ENCODE results near the gene CYSLTR2.
"Not testable (repeated sequence)": the region's sequence is repeated elsewhere in the genome, so short reads cannot be mapped to it uniquely, and the experiment has no call there.

The CYSLTR2 gene

DNA sequence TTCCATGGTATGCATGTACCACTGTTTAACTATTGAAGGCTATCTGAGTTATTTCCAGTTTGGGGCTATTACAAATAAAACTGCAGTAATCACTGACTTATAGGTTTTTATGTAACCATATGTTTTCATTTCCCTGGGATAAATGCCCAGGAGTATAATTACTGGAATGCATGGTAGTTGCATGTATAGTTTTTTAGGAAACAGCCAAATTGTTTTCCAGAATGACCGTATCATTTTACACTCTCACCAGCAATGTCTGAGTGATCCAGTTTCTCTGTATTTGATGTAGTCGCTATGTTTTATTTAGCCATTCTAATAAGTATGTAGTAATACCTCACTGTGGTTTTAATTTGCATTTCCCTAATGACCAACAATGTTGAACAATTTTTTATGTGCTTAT lies 42.0 kb downstream of the CYSLTR2 start:
- no peak for DNase-seq (ENCODE audit: low spot score)

DNA sequence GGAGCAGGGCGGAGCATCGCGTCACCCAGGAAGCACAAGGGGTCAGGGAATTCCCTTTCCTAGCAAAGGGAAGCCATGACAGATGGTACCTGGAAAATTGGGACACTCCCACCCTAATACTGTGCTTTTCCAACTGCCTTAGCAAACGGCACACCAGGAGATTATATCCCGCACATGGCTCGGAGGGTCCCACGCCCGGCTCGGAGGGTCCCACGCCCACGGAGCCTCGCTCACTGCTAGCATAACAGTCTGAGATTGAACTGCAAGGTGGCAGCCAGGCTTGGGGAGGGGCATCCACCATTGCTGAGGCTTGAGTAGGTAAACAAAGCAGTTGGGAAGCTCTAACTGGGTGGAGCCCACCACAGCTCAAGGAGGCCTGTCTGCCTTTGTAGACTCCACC lies 42.9 kb downstream of the CYSLTR2 start:
- not testable (repeated sequence) for DNase-seq (ENCODE audit: low spot score)

DNA sequence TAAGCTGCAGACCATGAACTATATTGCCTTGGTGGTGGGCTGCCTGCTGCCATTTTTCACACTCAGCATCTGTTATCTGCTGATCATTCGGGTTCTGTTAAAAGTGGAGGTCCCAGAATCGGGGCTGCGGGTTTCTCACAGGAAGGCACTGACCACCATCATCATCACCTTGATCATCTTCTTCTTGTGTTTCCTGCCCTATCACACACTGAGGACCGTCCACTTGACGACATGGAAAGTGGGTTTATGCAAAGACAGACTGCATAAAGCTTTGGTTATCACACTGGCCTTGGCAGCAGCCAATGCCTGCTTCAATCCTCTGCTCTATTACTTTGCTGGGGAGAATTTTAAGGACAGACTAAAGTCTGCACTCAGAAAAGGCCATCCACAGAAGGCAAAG lies 53.7 kb downstream of the CYSLTR2 start:
- no peak for DNase-seq (ENCODE audit: low spot score)

DNA sequence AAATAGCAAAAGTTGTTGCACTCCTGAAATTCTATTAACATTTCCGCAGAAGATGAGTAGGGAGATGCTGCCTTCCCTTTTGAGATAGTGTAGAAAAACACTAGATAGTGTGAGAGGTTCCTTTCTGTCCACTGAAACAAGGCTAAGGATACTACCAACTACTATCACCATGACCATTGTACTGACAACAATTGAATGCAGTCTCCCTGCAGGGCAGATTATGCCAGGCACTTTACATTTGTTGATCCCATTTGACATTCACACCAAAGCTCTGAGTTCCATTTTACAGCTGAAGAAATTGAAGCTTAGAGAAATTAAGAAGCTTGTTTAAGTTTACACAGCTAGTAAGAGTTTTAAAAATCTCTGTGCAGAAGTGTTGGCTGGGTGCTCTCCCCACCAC lies 55.0 kb downstream of the CYSLTR2 start:
- no peak for DNase-seq (ENCODE audit: low spot score)

DNA sequence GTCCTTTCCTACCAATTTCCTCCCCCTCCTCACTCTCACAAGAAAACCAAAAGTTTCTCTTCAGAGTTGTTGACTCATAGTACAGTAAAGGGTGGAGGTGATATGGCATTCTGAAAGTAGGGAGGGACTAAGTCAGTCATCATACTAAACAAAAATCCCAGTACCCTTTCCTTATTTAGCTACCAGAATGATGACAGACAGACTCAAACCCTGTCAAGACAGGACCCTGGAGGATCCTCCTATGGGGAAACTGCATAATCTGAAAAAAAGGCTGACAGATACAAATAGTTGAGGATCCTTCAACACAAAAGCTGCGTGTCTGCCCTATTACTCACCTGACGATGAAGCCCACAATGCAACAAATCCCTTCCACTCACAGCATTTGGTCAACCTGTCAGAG lies 55.5 kb downstream of the CYSLTR2 start:
- DNase-seq (ENCODE audit: low spot score): no peak

DNA sequence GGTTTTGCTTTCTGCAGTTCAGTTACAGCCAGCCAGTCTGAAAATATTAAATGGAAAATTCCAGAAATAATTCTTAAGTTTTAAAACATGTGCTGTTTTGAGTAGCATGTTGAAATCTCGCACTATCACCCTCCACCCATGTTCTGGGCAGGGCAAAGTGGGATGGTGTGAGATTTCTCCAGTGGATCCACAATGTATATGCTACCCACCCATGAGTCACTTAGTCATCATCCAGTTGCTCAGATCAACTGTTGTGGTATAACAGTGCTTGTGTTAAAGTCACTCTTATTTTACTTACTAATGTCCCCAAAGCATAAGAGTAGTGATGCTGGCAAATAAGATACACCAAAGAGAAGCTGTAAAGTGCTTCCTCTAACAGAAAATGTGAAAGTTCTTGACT lies 56.4 kb downstream of the CYSLTR2 start:
- DNase-seq (ENCODE audit: low spot score): no peak

DNA sequence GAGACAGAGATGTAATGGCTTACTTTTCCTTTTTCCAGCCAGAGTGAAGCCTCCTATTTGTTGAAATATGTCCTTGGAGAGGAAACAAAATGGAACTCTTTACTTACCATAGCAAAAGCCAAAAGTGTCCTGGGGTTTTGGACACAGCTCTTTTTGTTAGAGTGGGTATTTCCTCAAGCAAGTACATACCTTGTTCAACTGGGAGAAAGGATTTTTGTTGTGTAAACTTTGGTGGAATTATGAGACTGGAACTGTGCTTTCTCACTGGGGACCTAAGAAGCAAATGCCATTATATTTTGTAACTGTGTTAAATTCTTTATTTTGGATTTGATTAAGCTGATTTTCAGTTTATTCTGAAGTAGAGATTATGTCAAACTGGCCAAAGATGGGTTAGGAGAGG lies 58.4 kb downstream of the CYSLTR2 start:
- no peak for DNase-seq (ENCODE audit: low spot score)

DNA sequence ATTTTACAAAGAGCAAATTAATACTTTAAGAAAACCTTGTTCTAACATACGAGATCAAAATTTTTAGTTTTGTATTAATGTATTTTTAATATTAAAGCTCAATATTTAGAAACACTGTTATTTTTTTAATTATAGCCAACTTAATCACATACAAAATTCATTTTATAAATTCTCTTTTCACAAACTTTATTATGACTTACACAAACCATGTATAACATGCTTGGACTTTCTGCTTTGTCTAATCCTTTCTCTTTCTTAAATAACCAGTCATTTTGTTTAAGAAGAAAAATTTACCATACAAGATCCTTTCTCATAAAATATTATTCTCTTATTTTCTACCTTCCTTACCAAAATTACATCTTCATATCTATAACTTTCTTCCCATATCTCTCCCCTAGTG lies 62.2 kb downstream of the CYSLTR2 start:
- DNase-seq (ENCODE audit: low spot score): no peak

DNA sequence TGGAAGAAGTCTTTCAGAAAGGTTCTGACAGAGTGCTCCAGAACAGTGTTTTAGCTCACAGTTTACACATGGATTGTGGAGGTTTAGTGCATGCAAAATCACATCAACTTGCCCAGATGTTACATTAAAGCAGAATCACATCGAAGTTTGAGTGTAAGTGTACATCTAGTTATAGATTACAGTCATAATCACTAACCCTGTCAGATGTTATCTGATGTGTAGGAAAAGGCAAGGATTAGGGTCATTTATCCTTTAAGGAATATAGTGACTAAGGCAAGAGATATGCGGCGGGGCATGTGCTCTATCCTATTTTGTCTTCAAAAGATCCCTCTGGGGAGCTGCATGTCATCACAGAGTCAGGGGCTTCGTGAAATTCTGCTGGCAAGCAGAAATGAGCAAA lies 66.9 kb downstream of the CYSLTR2 start:
- DNase-seq (ENCODE audit: low spot score): no peak

DNA sequence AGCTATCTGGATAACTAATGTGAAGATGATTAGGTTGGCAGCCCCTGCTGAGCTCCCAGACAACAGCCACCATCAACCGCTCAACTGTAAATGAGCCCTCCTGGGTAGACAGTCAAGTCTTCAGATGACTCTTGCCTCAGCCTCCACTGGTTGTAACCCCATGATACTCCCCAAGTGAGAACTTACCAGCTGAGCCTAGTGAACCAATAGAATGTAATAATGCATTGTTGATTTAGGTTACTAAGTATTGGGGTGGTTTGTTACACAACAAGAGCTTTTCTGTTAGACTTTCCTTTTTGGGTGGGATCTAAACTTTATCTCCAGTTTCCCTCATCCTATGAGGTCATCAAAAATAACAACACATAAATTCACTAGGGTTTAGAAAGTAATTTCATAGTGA lies 69.4 kb downstream of the CYSLTR2 start:
- no peak for DNase-seq (ENCODE audit: low spot score)

DNA sequence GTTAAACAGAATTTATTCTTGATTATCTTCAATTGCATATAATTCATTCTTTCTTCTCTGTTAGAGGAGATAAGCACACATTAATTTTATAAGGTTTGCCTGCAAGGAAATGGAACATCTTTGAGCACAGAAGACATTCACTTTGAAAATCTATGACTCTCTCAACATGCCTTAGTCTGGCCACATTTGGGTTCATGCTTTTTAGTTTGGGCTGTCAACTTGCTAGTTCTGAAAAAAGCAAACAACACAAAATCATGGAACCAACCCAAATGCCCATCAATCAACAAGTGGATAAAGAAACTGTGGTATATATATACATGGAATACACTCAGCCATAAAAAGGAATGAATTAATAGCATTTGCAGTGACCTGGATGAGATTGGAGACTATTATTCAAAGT lies 71.5 kb downstream of the CYSLTR2 start:
- DNase-seq (ENCODE audit: low spot score): no peak

DNA sequence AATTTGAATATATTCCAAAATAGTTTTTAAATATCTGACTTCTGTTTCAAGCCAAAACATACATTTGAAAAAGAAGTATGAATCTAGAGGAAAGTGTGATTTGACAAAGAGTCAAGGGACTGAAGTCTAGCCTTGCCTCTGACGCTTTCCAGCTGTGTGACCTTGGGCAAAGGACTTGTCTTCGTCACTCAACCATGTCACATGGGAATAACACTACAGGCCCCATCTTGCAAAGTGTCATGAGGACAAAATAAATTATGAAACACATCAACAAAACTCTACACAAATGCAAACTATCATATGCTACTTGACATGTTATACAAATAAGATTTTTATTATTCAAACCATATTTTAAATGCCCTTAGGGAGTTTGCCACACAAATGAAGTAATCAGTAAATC lies 73.0 kb downstream of the CYSLTR2 start:
- no peak for DNase-seq (ENCODE audit: low spot score)

DNA sequence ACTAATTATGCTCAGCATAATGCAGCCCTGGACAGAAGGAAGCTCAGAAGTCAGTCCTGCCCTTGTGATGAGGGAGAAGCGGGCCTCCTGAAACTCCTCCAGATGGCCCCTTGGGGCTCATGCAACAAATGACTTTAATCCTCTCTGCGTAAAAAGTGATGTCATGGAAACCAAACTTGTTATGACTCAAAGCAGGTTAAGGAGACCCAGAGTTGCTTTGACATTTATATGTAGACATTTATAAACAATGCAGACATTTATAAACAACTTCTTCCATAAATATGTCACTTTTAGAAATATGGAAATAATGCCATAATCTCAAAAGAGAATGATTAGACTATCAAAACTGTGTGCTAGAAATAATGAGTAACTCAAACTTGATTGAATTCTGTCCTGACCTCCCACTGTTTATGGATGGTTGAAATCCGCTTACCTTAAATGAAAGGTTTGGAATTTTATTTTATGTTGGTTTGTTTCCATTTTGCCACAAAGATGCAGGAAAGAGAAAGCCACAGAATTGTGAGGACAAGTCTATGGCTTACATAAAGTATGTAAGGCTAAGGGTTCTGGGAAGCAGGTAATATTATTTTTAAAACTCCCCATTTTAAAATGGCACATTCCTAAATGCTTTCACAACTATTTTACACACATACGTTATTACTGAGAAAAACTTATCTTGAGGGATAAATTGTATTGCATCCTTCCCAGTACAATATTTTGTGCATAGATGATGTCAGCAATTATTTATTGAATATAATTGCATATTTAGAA lies 73.7 kb downstream of the CYSLTR2 start:
- DNase-seq (ENCODE audit: low spot score): no peak

DNA sequence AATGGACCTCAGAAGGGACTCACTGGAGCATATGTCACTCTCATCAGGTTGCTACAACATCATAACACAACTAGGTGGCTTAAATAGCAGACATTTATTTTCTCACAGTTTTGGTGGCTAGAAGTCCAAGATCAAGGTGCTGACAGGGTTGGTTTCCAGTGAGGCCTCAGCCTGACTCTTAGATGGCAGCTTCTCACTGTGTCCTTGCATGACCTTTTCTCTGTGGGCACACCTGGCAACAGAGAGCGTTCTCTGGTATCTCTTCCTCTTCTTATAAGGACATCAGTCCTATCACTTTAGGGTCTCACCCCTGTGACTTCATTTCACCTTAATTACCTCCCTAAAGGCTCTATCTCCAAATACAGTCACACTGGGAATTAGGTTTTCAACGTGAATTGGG lies 74.5 kb downstream of the CYSLTR2 start:
- no peak for DNase-seq (ENCODE audit: low spot score)

DNA sequence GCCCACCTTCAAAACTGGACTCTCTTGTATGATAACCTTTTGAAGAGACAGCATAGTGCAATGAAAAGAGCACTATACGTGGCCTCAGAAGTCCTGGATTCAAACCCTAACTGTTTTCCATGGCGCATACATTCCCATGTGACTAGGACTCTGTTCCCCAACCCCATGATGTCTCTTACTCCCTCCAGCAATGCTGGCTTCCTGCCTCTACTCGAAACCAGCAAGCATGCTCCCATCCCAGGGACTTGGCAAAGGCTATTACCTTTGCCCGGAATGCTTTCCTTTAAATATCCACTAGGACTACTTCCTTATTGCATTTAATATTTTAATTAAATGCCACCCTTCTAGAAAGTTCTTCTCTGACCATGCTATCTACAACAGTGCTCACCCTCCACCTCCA lies 75.1 kb downstream of the CYSLTR2 start:
- DNase-seq (ENCODE audit: low spot score): no peak

DNA sequence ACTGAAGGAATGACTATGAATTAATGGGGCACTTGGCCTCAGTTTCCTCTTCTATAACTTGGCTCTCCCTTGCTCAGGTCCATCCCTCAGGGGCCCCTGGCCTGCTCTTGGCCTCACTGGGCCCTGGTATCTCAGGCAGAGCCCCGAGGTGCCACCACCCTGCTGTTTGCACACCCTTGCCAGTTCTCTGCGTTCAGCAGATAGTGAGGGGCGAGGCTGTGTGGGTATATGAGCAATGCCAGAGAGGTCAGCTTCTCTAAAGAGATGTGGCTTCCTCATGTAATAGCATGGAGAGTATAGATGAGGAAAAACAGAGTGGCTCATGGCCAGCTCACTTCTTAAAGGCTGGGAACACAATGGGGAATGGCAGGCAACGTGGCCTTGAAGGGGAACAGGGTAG lies 76.1 kb downstream of the CYSLTR2 start:
- DNase-seq (ENCODE audit: low spot score): no peak

DNA sequence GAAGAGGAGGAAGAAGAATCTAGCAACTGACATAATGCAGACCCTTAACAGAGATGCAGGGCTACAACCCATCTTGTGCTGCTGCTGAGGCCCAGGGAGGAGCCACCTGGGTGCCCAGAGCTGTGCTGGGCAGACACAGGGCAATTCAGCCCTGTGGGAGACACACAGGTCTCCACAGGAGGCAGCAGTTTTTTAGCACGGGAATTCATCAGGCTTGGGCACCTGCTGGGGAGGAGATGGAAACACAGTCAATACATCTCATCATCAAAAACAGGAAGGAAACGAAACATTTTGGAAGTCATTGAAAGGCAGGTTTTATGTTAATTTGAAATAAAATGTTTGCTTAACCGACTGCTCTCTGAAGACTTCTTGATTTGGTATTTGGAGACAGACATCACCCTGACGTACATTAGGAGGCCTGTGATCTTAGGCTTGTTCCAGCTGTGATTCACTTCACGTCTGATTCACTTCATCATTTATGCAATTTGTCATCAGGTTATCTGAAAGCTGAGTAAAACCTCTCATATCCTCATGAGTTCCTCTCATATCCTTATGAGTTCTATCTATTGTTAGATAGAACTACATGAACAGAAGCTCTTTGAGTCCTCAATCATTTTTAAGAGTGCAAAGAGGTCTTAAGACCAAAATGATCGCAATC lies 77.4 kb downstream of the CYSLTR2 start:
- no peak for DNase-seq (ENCODE audit: low spot score)

DNA sequence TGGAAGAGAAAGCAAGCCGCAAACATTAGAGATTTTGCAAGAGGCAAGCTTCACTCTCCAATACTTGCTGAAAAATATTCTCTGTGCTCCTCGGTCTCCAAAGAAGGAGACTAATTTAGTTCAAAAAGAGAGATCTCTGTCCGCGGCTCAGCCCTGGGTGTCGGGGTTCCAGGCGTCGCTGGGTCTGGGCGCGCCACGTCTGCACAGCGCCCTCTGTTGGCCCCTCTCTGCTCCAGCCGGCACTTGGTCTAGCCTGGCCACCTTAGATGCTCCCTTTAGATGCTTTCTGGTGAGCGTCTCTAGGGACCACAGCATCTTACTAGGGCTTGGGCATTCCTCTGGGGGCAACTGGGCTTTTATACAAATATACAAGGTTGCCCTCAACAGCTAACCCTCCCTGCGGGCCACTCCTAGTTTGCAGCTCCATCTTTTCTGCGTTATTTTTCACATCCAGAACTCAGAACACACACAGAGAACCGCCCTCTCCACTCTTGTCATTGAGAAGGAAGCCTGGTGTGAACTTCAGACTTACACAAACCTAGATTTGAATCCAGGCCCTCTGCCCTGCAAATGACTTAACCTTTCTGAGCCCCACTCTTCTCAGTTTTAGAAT lies 78.3 kb downstream of the CYSLTR2 start:
- DNase-seq (ENCODE audit: low spot score): peak; percentile 54

DNA sequence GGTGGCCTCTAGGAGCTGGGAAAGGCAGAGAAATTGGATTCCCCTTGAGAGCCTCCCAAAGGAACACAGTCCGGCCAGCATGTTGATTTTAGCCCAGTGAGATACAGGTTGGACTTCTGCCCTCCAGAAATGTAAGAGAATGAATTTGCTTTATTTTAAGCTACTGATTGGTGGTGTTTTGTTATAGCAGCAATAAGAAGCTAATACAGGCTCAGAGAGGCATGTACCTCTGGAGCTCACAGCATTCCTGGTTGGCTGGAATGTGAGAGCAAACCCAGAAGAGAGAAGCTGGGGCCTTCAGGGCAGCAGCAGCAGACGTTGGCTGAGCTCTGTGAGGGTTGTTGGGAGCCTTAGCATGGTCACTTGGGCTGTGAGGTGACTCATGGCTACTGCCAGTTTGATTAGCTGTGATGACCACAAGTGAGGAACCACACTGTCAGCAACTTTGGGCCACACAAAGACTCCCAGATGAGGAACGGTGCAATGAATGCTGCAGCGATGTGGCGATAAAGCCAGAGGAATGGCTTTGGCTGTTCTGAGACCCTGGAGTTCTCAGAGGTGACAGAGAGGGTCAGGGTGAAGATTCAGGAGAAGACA lies 80.1 kb downstream of the CYSLTR2 start:
- DNase-seq (ENCODE audit: low spot score): no peak

DNA sequence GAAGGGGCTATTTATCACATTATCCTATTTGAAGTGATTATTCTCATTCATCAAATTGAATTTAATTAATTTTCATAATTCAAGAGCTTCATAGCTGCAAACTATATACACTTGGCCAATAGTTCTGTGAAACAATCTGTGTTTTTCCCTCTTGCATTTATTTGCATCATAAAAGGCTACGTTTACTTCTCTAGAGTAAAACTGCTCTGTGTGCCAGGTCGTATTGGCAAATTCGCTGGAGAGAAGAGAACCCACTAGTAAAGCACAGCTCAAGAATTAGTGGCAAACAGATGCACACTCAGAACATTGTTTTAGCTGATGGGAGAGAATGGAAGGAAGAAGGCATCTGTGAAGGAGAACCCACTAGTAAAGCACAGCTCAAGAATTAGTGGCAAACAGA lies 81.8 kb downstream of the CYSLTR2 start:
- DNase-seq (ENCODE audit: low spot score): no peak

DNA sequence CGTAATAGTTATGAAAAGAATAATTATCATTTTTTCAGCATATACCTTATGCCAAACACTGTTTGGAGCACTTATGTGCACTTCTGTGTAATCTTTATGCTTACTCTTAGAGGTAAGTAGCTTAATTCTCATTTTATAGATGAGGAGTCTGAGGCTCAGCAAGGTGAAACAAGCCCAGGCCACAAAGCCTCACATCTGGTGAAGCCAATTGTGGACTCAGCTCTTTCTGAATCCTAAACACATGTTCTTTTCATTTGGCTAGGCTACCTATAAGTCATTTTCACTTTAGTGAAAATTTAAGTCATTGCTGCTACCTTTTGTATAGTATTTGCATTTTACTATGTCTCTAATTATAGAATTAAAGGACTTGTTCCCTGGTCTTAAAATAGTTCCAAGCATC lies 84.0 kb downstream of the CYSLTR2 start:
- no peak for DNase-seq (ENCODE audit: low spot score)

DNA sequence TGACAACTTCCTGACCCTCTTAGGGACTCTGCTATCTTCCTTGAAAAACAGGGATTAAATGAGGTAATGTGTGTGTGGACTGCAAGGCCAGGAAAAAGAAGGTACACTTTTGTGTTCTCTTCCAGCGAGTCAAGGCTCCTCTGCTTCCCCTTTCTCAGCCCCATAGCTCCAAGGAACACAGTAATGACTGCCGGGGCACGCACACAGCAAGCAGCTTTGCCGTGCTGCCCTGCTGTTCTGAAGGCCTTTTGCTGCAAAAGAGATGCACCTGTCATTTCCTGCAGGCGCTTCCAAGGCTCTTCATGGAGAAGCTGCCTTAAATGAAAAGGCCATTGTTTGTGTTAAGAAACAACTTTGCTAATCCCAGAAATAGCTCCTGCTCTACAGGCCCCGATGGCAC lies 84.6 kb downstream of the CYSLTR2 start:
- DNase-seq (ENCODE audit: low spot score): no peak

DNA sequence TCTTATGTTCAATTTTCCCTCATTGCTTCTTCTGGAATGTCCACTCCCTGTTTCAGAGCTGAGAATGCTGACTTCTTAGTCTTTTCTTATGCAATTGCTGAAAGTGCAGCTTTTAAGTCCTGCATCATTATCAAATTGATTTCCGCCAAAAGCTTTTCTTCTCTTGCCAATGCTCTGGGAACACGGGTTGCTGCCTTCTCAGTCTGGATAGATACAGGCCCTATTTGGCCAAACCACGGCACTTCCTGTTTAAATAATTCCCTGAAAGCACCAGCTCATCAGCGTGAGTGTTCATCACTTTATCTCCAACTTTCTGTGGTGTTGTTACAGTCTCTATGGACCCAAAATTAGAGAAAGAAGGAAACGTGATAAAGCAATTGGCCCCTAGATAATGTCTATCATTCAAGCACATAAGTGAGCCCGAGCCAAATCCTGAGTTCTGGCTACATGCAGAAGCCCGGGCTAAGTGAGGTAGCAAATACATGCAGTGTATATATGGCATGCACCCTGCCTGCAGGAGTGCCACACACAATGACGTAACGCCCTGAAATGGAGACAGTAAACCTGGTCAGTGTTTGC lies 85.7 kb downstream of the CYSLTR2 start:
- no peak for DNase-seq (ENCODE audit: low spot score)
